D341Med (cell line): ENCODE measurements around the gene PLEKHG4B.
"Not testable (repeated sequence)": the region's sequence is repeated elsewhere in the genome, so short reads cannot be mapped to it uniquely, and the experiment has no call there.

Experiments used
- DNase-seq: peaks from one replicate; pipeline ENCODE4 v3.0.0; 2012; ENCODE audit warnings: low spot score

PLEKHG4B gene

DNA sequence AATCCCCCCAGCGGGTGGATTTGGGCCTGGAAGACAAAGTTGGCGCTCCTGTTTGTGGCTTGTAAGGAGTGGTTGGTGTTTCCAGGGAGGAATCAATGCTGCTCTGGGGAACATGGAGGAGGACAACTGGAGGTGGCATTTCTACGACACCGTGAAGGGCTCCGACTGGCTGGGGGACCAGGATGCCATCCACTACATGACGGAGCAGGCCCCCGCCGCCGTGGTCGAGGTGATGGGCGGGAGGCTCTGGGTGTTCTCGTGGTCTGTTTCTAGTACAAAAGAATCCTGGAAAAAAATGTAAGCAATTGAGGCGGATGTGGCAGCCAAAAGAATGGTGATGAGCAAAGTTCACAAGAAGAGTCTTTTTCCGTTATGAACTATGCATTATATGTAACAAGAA is 133.4 kb downstream of the PLEKHG4B start:
- no peak for DNase-seq

DNA sequence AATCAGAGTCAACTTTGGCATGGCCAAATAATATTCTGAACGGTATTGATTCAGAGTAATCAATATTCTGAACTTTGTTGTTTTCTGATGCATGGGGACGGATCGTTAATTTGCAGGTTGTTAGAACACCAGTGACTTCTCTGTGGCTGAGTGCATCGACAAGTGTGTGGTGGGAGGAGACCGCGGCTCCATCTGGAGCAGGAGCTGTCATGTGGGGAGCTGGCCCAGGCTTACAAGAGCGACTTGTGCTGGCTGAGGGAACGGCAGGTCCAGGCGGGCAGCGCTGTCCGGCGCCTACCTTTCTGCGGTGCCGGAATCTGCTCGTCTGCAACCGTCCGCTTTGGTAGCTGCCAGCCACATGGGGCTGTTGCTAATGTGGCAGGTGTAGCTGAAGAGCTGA is 135.4 kb downstream of the PLEKHG4B start:
- not testable (repeated sequence) for DNase-seq

DNA sequence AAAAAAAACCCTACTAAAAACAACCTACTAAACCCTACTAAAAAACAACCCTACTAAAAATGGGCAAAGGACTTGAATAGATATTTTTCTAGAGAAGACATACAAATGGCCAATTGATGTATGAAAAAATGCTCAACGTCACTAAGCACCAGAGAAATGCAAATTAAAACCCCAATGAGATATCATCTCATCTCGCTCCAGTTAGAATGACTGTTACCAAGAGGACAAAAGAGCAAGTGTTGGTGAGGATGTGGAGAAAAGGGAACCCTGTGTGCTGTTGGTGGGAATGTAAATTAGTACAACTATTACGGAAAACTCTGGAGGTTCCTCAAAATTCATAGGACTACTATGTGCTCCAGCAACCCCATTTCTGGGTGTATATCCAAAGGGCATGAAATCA is 136.9 kb downstream of the PLEKHG4B start:
- DNase-seq = no peak

DNA sequence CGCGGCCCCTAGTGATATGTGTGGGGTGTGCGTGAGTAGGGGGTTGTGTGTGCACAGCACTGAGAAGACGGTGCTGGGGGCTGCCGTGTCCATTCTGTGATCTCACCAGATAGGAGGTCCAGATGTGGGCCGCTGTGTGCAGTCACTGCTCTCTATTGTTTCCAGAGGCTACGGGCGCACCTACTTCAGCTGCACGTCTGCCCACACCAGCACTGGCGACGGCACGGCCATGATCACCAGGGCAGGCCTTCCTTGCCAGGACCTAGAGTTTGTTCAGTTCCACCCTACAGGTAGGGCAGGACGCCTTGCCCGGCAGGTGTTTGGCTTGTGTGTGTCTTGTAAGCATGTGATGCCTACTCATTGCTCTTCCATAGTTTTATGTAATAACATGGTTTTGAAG is 138.7 kb downstream of the PLEKHG4B start:
- DNase-seq = no peak

DNA sequence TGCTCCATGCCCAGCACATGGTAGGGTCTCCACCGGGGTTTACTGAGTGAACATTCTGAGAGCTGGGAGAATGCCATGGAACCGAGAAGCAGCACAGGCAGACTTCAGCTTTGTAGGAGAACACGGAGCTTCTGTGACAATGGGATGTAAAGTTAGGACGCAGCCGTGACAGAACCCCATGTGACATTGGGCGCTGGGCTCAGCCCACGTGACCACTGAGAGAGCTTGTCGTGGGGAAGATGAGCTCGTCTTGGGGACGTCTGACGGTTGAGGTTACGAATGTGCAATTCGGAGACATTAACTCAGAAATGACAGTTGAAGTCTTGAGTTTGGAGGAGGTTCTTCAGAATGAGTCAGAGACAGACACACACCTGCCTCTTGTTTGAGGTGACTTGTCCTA is 139.7 kb downstream of the PLEKHG4B start:
- DNase-seq = no peak

DNA sequence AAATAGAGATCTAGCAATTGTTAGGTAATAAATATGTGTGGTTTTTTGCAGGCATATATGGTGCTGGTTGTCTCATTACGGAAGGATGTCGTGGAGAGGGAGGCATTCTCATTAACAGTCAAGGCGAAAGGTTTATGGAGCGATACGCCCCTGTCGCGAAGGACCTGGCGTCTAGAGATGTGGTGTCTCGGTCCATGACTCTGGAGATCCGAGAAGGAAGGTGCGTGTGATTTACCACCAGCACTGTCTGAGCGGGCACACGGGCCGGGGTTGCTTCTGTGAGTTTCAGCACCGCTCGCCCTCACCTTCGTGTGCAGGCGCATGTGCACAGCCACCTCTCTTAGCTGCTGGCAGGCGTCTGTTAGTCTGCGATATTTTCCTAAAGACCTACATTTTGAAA is 141.5 kb downstream of the PLEKHG4B start:
- not testable (repeated sequence) for DNase-seq

DNA sequence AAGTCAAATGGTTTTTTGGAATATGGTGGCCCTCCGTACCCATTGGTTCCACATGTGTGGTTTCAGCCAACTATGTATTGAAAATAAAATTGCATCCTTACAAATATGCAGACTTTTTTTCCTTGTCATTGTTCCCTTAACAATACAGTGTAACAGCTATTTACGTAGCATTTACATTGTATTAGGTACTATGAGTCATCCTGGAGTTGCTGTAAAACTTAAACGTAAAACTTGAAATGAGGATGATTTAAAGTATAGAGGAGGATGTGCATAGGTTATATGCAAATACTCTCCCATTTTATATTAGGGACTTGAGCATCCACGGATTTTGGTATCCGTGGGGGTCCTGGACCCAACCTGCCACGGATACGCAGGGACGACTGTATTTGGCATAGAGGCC is 142.5 kb downstream of the PLEKHG4B start:
- no peak for DNase-seq

DNA sequence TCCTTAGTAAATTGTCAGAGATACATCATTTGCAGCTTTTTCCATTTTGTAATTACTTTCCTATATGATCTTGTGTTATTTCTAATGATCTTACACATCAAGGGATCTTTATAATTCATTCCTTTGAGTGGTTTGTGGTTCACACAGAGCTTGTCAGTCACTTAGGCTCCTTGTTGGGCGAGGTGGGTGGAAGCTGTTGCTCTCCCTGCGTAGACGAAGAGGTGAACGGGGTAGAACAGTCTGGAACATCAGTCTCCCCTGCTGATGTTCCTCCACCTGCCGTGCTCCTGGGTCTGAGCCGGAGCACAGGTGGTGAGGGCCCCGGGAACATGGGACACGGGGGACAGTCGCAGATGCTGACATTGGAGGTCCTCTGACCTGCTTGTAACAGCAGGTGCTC is 143.6 kb downstream of the PLEKHG4B start:
- DNase-seq = not testable (repeated sequence)

DNA sequence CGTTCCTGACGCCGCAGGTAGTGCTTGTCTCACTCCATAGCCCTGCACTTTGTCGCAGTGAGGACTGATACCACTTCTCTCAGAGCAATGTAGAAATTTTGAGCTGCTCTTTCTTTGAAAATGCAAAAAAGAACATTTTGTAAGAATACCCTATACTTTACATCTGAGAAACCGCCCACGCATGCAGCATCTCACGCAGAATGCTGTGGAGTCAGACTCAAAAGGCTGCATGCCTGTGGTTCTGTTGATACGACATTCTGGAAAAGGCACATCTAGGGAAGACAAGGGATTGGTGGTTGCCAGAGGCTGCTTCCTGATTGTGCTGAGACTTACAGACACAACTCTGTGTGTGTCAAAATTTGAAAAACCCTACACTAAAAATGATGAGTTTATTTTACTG is 146.0 kb downstream of the PLEKHG4B start:
- not testable (repeated sequence) for DNase-seq
